GM19328 (cell line): ENCODE measurements around the gene USP32.
"Not testable (repeated sequence)": the region's sequence is repeated elsewhere in the genome, so short reads cannot be mapped to it uniquely, and the experiment has no call there.

Experiments used
- ATAC-seq: cut with Tn5 transposase; IDR thresholded peaks from one replicate; pipeline ENCODE4 v1.9.1; 2021; ENCODE audit warnings: mild to moderate bottlenecking, moderate library complexity; ENCODE audit not compliant: unreplicated experiment

Gene USP32

DNA sequence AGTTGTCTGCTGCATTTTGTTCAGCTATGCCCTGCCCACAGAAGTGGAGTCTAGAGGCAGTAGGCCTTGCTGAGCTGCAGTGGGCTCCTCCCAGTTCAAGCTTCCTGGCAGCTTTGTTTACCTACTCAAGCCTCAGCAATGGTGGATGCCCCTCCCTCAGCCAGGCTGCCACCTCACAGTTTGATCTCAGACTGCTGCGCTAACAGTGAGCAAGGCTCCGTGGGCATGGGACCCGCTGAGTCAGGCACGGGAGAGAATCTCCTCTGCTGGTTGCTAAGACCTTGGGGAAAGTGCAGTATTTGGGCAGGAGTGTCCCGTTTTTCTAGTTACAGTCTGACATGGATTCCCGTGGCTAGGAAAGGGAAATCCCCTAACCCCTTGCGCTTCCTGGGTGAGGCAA lies 49.4 kb downstream of the USP32 start:
- ATAC-seq: not testable (repeated sequence)

DNA sequence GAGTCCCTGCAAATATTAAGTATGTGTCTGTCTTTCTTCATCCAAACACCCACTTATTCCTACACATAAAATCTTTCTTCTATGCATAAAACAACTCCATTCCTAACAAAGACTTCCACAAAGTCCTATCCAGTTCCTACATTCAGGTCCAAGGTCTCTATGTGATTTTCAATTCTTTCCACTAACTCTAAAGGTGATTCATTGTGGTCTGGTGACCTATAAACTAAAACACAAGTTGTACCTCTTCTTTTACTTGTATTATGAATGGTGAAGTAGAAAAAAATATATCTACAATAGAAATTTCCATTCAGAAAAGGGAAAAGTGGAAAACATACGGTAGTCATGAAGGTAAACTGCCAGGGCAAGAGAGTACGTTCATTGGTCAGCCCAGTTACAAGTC lies 56.6 kb downstream of the USP32 start:
- ATAC-seq: no peak

DNA sequence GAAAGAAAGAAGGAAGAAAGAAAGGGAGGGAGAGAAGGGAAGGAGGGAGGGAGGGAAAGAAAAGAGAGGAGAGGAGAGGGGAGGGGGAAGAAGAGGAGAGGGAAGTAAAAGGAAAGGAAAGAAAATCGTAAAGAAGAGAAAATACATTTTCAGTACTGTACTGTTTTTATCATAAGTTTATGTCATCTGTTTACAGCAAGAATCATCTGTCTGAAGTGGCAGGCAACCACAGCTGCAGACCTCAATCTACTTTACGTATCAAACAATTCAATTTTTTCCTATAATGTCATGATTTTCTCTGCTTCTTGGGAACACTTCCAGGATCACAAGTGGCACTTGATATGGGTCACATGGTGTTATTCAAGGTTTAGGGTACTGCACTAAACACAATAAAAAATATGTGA lies 58.3 kb downstream of the USP32 start:
- ATAC-seq: no peak

DNA sequence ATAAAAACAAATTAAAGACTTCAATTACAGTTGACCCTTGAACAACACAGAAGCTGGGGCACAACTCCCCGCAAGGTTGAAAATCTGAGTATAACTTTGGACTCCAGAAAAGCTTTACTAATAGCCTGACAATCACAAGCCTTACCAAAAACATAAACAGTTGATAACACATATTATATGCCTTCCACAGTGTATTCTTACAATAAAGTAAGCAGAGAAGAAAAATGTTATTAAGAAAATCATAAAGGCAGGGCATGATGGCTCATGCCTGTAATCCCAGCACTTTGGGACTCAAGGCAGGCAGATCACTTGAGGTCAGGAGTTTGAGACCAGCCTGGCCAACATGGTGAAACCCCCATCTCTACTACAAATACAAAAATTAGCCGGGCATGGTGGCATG lies 58.9 kb downstream of the USP32 start:
- not testable (repeated sequence) for ATAC-seq

DNA sequence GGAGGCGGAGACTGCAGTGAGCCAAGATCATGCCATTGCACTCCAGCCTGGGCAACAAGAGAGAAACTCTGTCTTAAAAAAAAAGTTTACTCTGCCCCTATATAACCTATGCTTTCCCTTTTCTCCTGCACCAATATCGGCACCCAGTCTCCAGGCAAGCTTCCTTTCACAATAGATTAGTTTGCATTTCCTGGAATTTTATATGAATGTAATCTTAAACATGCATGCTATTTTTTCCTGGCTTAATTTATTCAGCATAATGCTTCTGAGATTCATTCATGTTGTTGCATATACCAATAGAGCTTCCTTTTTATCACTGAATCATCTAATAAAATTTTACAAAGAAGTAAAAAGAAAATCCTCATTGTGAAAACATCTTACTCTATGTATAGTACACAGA lies 59.4 kb downstream of the USP32 start:
- no peak for ATAC-seq

GRCh38 chr17:60330731-60331130 lies 61.2 kb downstream of the USP32 start:
- no peak for ATAC-seq

DNA sequence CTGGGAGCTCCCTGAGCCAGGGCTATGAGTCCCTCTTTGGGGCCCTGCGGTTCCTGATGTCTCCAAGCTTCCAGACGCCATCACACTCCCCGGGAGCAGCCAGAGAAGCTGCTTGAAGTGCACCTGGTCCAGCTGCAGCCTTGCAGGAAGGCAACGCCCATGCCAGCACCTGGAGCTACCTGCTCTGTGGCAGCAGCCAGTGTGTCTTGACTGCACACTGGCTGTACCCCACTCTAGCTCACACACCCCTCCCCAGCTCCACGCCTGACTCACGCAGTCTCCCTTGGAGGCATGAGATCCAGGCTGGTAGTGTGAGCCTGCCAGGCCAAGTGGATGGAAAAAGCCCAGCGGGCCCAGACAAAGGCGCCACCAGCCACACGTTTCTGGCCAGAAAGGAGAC lies 63.3 kb downstream of the USP32 start:
- no peak for ATAC-seq

- no peak for ATAC-seq
Measured at GRCh38 chr17:60327901-60328273, 64.0 kb downstream of the USP32 start.

- no peak for ATAC-seq
Measured at GRCh38 chr17:60327134-60327900, 64.6 kb downstream of the USP32 start.

GRCh38 chr17:60326702-60327101 lies 65.2 kb downstream of the USP32 start:
- no peak for ATAC-seq

- no peak for ATAC-seq
Measured at GRCh38 chr17:60325730-60326524, 66.0 kb downstream of the USP32 start.

DNA sequence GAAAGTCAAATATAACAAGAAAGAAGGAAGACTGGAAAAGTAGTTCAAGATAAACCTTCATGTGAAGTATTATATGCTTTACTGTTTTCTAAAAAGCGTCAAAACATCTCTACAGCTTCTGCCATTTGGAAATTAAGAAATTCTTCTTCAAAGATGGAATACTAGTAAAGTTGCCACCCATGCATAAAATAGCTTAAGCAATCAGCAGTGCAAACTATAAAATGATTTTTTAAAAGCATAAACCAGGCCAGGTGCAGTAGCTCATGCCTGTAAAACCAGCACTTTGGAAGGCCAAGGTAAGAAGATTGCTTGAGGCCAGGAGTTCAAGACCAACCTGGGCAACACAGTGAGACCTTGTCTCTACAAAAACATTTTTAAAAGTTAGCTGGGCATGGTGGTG lies 68.2 kb downstream of the USP32 start:
- ATAC-seq: no peak

DNA sequence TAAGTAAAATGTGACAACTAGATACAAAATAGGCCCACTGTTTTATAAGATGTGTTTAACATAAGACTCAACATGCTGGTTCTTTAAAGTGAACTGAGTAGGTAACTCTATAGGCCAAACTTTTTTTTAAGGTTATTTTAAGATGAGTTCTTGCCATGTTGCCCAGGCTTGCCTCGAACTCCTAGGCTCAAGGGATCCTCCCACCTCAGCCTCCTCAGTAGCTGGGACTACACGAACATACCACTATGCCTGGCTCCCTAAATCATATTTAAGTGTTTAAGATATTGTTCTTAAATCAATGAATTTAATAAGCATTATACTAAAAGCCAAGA lies 69.9 kb downstream of the USP32 start:
- no peak for ATAC-seq

GRCh38 chr17:60321336-60322055 lies 70.4 kb downstream of the USP32 start:
- no peak for ATAC-seq

GRCh38 chr17:60318830-60319229 lies 73.1 kb downstream of the USP32 start:
- ATAC-seq: no peak

DNA sequence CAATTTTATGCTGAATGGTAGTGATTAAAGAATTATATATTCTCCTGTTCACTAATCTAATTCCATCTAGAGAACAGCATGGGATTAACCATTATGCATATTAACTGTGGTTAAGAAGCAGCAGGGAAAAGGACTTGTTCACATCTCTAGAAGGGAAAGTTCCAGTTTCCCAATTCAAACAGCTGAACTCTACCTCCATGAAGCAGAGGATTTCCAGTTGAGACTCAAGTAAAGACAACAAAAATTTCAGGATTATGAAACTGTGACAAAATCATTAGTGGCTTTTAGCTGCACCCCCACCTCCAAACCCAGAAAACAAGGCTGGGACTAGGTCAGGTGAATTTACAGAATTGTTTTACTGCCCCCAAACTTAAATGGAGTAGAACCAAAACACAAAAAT lies 73.6 kb downstream of the USP32 start:
- no peak for ATAC-seq

- ATAC-seq: no peak
Measured at GRCh38 chr17:60315650-60316049, 76.3 kb downstream of the USP32 start.

GRCh38 chr17:60314900-60315299 lies 77.0 kb downstream of the USP32 start:
- not testable (repeated sequence) for ATAC-seq

GRCh38 chr17:60314423-60314822 lies 77.5 kb downstream of the USP32 start:
- ATAC-seq: no peak

DNA sequence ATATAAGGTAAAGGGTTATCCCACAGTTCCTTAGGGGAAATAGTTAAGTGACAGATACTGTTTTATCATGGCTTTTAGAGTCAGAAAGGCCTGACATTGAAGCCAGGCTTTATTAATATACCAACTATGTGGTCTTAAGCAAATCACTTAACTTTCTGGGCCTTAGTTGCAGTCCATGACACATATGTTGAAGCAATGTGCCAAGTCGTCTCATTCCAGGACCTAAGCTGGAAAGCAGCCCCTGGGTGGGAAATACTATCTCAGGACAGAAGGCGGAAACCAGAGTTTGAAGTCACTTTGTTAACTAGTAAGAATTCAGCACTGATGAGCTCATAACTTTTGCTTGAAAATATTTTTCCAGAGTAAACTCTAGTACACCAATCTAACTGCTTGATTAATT lies 80.0 kb downstream of the USP32 start:
- ATAC-seq: no peak

DNA sequence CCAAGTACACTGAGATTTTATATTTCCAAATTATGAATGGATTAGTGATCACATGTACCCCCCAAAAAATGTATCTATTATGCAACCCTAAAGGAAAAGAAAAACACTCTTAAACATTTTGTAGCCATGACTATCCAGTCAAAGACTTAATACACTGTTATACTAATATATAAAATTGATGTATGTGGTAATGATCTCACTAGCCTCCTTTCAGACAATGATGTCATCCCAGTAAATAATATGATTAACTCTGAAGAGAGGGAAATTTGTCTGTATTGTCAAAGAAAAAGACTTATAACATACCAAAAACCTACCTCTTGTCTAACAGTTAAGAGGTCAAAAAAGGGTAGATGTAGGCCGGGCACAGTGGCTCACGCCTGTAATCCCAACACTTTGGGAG lies 80.7 kb downstream of the USP32 start:
- ATAC-seq: no peak

DNA sequence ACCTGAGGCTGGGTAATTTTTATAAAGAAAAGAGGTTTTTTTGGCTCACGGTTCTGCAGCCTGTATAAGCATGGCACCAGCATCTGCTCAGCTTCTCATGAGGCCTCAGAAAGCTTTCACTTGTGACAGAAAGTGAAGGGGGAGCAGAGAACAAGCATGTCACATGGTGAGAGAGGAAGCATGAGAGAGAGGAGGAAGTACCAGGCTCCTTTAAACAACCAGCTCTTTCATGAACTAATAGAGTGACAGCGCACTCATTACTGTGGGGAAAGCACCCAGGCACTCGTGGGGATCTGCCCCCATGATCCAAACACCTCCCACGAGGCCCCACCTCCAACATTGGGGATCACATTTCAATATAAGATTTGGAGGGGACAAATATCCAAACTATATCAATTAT lies 86.8 kb downstream of the USP32 start:
- no peak for ATAC-seq
